ENCODE results near the gene CD34.
"Not testable (repeated sequence)": the region's sequence is repeated elsewhere in the genome, so short reads cannot be mapped to it uniquely, and the experiment has no call there.

The CD34 gene, protein sequence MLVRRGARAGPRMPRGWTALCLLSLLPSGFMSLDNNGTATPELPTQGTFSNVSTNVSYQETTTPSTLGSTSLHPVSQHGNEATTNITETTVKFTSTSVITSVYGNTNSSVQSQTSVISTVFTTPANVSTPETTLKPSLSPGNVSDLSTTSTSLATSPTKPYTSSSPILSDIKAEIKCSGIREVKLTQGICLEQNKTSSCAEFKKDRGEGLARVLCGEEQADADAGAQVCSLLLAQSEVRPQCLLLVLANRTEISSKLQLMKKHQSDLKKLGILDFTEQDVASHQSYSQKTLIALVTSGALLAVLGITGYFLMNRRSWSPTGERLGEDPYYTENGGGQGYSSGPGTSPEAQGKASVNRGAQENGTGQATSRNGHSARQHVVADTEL

DNA sequence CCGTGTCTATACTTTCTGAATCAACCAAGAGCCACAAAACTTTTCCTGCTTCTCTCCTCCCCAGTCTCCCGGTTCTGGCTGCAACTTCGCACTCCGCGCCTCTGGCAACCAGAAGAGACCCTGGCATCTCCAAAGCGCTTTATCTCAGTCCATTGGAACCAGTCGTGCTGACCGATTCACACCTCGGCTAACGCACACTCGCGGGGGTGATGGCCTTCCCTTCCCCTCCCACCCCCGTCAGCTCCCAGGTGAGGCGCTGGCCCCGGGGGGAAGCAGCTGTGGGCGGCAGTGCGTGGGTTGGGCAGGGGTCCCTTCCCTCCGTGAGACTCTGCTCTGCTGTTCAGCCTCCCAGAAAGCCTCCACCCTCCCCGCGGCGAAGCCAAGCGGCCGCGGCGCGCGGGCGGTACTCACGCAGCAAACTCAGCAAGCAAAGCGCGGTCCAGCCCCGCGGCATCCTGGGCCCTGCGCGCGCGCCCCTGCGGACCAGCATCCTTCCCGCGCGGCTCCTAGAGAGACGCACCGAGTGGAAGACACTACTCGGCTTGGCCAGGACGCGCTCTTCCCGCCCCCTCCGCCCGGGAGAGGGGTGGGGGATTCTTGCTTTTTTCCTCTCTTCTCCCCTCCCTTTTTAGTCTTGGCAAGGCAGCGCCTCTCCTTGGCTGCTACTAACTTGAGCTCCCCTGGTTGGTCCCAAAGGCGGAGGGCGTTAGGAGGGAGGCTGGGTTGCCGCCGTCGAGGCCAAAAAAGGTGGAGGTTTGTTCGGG, at the start of gene CD34:
TSS of gene CD34 (minus strand) at position 535 of the 764 bp plus-strand sequence. CDS start at position 490, 45 bp downstream.
- no peak for FAIRE-seq

DNA sequence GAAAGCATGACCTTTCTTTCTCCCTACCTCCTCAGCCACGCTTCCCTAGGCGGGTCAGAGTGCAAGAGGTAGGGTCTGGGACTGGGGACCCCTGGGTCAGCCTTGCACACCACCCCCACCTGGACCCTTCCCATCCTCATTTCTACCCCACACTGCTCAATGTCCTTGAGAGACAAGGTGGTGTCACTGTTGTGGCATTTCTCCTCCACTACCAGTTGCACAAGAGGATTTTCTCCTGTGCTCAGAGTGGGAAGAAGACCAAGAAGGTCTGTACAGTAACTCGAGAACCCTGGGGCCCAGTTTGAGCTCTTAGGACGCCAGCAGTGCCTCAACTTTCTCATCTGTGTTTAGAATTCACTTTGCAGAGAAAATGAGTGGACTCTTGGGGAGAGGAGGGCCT, 49.4 kb upstream of the CD34 start:
- no peak for FAIRE-seq

DNA sequence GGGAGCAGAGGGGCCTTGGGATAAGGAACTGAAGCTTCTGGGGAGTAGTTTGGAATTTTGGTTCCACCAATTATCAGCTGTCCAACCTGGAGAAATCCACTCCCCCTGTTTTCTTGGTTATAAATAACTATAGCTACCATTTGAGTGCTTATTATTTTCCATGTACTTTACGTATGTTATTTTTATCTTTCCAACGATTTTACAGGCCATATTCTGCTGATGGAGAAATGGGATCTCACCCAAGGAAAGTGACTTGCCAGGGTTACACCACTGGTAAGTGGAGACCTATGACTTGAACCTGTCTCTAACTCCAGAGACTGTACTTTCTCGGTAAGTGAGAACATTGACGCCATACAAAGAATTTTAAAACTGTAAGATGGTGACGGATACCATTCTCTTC, 49.0 kb upstream of the CD34 start:
- no peak for FAIRE-seq

DNA sequence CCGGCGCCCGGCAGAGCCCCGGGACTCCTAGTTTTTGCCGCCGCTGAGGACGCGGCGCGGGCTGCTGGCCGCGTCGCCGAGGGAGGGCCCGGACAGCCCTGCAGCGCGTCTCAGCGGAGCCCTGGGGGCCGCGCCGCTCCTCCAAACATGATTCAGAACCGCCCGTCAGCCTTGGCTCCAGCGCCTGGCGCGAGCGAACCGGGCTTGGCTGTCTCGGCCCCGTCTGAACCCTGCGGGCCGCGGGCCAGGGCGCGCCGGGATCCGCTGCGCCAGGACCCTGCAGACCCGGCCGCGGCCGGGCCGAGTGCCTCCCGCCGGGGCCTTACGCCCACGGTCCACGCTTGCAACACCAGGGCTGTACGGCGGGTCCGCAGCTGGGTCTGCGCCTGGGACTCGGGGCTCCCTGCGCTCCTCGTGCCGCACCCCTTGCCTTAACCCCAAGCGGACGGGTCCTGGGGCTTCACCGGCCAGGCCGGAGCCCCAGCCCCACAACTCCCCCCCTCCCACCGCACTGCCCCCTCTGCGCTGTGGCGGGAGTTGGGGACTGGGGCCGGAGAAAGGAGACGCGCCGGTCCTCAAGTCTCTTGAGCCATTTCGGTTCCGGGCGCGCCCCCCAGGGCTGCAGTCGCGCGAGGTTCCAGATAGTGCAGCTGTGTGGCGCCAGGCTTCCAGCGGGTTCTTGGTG, 48.4 kb upstream of the CD34 start:
- no peak for FAIRE-seq

DNA sequence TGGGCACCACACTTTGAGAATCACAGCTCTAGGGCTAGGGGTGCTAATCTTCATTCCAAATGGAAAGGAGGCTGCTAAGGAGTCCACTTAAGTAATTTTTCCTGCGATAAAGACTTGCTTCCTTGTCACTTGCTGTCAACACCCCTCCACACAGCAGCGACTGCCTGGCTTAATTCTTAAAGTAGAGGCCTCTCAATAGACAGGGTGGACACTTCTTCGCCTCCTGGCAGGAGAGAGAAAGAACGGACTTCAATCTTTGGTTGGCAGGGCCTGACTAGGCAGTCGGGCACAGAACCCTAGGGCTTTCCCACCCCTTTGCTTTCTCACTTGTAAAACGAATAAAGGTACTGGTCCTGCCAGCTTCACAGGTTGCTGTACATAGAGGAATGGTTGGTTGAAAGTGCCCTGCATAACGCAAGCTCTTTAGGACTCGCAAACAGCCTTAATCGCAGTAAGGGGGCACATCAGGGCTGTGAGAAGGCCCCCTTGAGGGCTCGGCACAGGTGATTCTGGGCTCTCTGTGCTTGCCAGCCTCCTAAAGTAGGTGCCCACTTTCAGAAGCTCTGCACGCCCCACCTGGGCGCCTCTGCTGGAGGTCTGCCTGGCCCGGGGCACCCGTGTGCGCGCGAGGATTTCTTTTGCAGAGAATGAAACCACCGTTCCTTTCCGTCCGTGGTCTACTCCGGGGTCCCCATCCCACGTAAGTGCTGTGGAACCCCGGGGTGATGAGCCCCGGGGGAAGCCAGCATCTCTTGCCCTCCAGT, 47.6 kb upstream of the CD34 start:
- FAIRE-seq, result no peak

DNA sequence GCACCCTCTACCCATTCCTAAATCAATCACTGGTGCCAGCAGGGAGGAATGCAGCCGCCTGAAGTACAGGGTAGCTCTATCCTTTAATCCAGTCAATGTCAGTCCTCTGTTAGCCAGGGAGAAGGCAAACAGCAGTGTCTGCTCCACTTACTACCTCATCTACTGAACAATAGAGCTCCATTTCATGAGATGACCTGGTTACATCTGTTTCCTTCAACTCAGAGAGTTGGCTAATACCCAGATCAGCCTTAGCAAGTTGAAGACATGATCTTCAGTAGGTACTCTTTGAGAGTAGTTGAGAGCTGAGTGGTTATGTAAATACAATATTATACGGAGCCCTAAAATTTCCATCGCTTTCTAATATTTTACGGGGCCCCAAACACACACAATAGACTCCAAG, 46.1 kb upstream of the CD34 start:
- no peak for FAIRE-seq

DNA sequence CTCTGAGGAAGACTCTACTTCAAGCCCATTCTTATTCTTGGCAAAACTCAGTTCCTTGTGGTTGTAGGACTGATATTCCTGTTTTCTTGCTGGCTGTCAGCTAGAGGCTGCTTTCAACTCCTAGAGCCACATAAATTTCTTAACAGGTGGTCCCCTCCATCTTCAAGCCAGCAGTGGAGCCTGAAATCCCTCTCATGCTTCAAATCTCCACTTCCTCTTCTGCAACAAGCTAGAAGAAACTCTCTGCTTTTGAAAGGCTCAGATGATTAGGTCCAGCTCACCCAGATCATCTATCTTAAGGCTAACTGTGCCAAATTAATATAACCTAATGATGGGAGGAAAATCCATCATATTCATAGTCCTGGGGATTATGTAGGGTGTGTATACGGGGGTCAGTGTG, 43.2 kb upstream of the CD34 start:
- no peak for FAIRE-seq

DNA sequence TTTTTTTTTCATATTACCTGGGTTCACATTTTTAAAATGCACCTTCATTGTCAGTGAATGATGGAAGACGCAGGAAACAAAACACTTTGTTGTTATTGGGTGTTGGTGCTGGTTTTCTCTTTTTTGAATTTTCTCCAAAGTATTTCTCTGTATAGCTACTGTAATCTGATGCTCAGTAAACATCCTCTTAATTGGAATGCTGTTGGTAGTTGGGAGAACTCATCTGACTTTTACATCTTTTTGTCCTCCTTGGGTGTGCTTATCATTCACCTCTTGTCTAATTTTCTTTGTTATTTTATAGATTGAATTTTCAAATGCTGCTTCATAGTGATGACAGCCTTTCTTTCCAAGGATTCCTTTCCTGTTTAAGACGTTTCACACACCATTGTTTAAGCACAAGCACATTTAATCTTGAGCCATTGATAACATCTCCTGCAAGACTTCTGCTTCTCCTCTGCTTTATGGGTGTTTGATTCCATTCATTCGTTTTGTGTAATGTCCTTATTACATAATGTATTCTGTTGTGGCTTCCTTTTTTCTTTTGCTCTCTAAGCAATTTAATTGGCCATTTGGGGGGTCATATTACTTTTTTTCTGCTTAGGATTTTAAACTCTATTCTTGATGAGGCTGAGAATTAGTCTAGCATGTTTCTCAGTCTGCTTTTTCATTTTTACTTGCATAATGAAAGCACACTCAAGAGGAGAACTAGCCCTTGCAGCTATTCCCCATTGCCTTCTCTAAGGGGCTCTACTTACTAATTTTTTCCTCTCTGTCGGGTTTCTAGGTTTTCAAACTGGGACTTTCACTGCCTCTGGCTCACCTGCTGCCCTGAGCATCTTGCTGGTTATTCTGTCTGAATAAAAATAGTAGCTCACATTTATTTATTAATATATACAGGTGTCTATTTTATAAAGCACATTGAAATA, 42.0 kb upstream of the CD34 start:
- FAIRE-seq, result no peak

DNA sequence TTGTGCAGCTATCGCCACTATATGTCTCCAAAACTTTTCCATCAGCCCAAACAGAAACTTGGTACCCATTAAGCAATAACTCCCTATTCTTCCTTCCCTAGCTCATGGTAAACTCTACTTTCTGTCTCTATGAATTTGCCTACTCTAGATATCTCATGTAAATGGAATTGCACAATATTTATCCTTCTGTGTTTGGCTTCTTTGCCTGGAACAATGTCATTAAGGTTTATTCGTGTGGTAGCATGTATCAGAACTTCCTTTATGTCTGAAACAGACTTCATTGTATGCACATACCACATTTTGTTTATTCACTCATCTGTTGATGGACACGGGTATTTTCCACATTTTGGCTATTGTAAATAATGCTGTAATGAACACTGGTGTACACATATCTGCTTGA, 40.7 kb upstream of the CD34 start:
- FAIRE-seq, result no peak

DNA sequence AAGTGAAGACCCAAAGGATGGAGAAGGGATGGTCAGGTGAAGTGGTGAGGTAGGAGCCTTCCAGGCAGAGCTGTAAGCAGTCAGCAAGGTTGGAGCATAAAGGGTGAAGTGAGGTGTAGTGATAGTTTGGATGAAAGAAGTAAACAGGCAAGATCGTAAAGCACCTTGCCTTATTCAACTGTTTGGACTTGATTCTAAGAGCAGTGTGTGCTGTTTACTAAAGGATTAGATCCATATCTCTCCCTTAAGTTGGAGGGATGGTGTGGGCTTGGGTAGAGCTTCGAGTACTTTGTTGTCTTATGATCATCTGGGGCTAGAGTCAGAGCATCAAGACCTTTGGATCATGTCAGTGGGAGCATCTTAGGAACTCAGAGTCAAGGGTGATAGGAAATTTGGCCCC, 39.8 kb upstream of the CD34 start:
- no peak for FAIRE-seq

DNA sequence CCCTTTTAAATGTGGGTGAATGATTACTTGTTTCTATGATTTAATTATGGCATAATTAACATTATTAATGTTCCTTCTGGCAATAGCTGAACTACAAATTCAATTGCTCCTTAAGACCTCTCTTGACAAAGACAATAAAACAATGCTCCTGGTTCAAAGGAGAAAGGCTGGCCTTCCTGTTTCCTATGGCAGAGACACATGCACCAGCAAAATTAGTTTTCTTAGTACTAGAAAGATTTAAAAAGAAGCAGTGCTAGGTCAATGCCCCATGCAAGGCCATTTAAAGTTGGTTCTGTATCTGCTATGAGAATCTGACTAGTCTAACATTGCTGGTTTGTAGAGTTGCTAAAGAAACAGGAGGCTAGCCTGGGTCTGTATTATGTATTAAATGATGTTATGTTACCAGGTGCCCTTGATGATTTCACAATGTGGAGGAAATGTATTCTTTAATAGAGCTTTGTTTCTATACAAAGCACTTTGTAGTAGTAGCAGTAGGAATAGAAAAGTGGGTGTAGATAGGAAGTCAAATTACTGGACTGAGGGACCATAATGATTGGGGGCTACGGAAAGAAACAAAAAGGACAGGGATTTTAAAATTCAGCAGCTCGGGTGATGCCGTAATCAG, 38.8 kb upstream of the CD34 start:
- peak; percentile 22 for FAIRE-seq

DNA sequence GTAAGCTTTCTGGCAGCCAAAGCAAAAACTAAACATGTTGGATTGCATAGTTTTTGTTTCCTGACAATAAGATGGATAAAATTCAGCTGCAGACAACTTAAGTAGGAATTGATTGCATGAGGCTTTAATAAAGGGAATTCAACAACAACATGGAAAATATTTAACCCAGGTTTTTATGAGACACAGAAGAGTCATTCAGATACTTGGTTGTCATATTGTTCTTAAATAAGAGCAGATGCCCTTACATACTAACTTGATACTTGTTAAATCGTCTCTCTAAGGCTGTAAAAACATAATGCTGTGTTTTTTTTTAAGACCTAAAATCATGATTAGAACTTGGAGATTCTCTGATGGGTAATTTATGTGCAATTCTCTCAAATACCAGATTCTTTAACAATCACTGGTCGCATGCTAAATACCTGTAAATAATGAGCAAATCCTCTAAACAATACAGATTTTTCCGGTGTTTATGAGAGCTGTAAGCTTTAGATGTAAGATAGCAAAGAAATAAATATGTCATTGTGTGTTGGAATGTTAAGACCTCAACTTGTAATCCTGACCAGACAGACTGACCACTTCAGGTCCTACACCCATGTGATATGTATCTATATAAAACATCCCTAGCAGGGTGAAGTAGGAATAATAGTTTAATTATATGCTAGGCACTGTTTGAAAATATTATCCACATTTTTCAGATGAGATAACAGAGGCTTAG, 37.8 kb upstream of the CD34 start:
- peak; percentile 77 for FAIRE-seq

DNA sequence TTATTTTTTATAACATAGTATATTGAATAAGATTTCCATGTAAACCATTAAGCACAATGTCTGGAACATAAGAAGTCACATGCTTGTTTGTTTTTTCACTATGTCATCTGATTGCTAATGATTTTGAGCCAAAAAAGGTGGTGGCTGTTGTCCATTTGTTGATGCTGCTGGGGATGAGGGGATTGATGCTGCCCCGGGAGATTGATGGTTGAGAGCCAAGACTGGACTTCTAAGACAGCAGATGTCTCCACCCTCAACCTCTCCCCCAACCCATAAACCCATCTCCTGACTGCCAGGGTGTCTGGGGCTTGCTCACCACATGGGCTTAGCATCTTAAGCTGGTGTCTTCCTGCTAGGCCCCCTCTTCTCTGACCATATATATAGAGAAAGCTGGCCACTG, 35.8 kb upstream of the CD34 start:
- no peak for FAIRE-seq

DNA sequence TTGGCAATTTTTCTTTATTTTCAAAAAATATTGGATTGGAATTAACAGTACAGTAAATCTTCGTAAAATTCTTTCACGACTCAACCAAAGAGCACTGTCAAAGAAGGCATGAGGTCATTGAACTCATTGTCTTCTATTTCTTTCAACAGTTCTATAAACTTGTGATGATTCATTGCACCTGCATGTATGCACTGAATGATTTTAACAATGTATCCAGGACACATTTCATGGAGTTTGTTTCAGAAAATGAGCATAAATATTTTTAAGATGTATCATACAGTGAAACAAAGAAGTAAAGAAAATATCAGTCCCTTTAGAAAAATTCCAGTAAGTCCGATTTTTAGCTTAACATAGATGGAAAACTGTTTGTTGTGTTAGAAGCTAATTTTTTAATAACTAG, 33.6 kb upstream of the CD34 start:
- peak; percentile 83 for FAIRE-seq

DNA sequence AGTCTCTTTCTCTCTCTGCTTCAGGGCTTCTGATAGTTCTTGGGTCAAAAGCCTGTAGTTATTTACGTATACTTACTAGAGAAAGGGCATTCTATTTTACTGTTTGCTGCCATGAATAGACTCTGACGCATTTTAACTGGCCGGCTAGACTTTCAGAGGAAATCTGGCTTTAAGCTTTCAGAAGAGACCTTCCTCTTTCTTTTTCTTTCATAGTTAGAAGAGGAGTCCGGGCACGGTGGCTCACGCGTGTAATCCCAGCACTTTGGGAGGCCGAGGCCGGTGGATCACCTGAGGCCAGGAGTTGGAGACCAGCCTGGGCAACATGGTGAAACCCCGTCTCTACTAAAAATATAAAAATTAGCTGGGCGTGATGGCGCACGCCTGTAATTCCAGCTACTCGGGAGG, 31.4 kb upstream of the CD34 start:
- FAIRE-seq, result not testable (repeated sequence)

DNA sequence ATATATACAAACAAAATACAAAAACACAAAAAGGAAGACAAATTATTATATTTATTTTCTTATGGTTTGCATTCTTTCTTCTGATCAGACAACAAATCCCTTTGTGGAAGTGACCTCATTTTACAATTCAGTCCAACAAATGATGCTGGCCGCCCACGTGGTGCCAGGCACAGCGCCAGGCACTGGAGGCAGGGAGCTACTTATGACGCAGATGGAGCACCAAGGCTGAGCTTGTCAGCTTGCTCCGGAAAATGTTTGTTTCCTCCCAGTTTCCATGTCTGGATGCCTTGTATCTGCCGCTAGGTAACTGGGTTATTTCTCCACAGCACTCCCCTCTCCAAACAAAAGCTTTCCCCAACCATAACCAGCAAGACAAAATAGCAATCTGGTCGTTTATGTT, 30.7 kb upstream of the CD34 start:
- peak; percentile 75 for FAIRE-seq

DNA sequence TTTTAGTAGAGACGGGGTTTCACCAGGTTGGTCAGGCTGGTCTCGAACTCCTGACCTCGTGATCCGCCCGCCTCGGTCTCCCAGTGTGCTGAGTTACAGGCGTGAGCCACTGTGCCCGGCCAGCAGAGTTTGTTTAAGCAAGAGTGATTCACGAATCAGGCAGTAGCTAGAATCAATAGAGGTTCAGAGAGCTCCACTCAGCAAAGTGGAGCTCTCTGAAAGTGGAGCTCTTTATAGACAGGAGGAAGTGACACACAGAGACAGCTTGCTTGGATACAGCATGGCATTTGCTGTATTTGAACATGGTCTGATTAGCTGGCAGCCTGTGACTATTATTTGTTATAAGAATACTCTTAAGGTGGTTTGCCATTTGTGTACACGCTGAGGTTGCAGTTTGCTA, 27.1 kb upstream of the CD34 start:
- FAIRE-seq, result no peak

DNA sequence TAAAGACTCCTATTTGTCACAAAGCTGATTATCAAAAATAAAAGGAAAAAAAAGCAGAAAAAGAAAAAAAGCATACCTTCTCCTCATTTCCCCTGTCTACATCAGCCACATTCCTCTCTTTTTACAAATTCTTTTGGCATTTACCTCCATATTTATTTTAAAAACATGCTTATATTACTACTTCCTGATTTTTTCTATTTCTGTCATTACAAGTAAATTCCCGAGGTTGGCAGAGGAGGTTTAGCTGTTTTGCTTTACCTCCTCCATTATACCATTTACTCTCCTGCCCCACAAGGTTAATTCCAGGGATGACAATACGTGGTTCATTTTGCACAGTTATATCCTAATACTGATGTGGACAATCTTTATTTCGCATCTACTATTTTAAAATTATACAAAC, 26.3 kb upstream of the CD34 start:
- peak; percentile 29 for FAIRE-seq

DNA sequence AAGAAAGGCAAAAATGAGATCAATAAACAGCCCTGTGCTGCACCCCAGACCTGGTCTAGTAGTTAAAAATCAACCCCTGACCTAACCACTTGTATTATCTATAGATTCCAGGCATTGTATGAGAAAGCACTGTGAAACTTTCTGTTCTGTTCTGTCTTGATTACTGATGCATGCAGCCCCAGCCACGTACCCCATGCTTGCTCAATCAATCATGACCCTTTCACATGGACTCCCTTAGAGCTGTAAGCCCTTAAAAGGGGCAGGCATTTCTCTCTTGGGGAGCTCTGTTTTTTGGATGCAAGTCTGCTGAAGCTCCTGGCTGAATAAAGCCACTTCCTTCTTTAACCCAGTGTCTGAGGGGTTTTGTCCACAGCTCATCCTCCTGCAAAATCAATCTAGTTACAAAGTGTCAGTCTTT, 24.2 kb upstream of the CD34 start:
- FAIRE-seq, result no peak

DNA sequence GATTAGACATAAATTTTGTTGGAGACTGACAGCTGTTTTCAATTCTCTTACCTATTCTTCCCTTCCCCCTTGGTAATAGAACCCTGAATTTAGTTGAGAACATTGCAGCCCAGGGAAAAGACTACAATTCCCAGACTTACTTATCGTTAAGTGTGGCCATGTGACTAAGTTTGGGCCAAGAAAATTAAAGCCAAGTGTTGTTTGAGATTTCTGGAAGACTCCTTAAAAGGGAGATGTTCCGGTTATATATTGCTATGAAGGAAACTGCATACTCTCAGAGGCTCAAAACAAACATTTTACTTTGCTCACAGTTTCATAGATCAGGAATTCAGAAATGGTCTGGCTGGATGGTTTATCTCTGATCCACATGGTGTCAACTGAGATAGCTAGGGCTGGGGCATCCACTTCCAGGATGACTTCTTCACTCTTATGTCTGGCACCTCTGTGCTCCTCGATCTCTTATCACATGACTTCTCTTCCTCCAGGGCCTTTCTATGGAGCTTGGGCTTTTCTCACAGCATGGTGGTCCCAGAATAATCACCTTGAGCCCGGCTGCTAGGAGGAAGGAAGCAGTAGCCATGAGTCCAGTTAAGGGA, 22.4 kb upstream of the CD34 start:
- no peak for FAIRE-seq

All from TTC549 (cell line).